CD4-positive, alpha-beta T cell treated with Interferon alpha-2 for 1 hour (primary cell): ENCODE data around the gene NEK1.
"Not testable (repeated sequence)": the region's sequence is repeated elsewhere in the genome, so short reads cannot be mapped to it uniquely, and the experiment has no call there.

ENCODE experiments used
- DNase-seq, 2 donors: peaks; one replicate each; pipeline ENCODE4 v3.0.0-alpha.2; 2020 to 2022

NEK1 gene

GRCh38 chr4:169626331-169627282, 14.2 kb upstream of the NEK1 start:
- peak in 1 of 2 donors; percentile 28 for DNase-seq

GRCh38 chr4:169625886-169626285, 13.5 kb upstream of the NEK1 start:
- DNase-seq: no peak

- DNase-seq: not testable (repeated sequence)
Observed at GRCh38 chr4:169624012-169624411, 11.6 kb upstream of the NEK1 start.

DNA sequence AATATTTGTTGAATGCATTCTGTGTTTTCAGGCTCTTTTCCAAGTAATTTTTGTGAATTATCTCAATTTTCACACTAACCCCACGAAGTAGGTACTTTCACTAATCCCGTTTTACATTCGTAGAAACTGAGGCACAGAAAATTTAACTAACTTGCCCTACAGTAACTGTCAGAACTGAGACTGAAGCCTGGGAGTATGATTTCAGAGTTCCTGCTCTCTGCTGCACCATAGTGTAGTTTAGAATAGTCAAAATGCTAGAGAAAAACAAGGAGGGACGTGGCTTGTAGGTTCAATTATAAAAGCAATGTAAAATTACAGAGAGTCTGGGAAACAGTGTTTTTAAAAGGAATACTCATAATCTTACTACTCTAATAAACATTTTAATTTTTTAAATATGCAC, 10.2 kb upstream of the NEK1 start:
- no peak for DNase-seq

DNA sequence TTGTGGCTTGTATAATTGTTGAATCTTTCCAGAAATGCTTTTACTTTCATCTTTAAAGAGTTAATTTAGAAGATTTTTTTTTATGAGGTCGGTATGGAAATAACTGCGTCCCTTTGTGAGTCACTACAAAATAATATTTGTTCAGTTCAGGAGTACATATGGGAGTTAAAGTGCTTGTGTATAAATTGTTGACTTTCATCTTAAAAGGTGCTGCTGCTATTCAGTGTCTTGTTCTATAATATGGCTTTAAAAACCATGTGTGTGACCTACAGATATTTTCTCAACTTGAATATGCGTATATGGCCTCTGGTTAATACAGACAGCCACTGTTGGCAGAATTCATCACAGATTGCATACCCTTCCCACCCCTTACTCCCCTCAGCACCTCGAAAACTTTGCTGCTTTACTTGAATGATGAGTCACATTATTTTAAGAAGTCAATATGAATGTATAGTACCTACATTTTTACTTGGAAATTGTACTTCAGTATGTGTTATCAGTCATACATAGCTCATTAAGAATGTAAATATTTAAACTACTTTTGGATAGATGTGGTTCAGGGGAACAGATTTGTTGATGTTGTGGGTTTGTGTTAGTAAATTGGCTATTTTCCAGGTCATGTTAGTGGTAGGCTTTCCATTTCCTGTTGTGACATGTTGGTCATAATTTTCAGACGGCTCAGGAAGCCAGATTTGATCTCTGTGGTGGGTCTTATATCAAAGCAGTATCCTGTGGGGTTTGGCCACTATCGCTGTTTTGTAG, 9.5 kb upstream of the NEK1 start:
- DNase-seq: peak; percentile 43 to 81

DNA sequence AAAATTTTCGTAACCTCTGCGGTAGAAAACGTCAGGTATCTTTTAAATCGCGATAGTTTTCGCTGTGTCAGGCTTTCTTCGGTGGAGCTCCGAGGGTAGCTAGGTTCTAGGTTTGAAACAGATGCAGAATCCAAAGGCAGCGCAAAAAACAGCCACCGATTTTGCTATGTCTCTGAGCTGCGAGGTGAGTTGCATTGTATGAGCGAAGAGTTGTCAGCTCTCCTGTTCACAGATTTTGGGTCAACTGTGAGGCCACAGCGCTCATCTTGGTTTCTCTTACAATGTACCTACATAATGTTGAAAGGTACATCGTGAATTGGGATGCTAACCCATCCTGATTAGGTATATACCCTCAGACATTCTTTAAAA, 8.5 kb upstream of the NEK1 start:
- DNase-seq: peak; percentile 11 to 49

DNA sequence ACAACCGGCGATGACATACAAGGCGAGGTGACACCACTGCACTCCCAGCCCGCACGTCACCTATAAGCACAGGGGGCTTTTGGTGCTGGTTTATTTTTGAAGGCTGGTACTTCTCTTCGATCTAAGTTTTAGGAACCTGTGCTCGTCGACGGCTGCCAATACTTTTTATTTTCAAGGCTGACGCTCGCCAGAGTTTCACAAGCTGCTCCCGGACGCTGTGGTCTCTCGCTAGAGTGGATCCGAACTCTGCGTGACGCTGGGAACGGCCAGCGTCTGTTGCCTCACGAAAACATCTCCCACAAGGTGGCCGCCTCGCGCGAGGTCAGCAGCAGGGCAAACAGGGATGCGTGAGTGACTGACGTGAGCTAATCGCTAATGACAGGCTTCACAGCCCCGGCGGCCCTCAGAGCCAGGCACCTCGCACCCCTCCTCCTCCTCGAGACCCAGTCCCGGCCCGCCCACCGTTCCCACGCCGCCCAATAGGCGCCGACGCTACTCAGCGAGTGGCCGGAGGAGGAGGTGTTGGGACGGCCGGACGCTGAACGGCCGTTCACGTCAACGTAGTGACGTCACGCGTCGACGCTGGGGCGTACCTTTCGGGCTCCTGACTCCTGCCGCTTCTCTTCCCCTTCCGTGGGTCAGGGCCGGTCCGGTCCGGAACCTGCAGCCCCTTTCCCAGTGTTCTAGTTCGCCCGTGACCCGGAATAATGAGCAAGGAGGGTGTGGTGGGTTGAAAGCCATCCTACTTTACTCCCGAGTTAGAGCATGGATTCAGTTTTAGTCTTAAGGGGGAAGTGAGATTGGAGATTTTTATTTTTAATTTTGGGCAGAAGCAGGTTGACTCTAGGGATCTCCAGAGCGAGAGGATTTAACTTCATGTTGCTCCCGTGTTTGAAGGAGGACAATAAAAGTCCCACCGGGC, 7.8 kb upstream of the NEK1 start, which contains the start of gene CLCN3:
CLCN3 (plus strand) TSS at position 621 of the 922 bp plus-strand sequence. CDS start 15,351 bp downstream, outside the sequence.
- DNase-seq: peak; percentile 92 to 95

GRCh38 chr4:169619518-169619957, 7.2 kb upstream of the NEK1 start:
- DNase-seq: peak; percentile 65 to 72

DNA sequence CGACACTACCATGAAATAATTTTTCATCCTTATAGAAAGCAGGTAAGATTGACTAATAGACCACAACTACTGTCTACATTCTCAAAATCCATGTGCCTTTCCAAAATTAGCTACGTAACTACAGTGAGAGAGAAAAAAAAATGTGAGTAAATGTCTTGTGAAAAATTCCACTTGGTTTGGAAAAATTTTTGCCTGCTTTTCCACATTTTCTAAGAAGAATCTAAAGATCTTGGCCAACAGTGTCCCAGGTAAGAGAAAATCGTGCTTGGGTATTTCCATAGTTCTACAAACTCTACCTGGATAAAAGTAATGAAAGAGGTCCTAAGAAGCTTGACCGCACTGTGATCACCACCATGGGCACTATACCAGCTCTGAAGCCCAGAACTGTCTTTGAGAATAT, 6.6 kb upstream of the NEK1 start:
- no peak for DNase-seq

DNA sequence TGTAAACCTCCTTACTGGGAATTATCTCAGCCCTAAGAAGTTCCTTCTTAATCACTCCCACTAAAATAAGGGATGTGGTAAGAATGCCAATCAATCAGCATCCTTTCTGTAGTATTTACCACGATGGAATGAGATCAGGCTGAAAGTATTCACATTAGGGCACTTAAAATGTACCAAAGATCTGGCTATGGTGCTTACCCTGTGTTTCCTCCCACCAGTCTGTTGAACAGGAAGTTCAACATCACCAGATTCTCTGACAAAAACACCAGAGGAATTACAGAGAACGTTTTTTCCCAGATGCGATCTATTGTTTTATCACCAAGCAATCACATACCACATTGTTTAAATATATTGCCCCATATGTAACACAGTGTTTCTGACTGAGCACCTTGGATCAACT, 5.9 kb upstream of the NEK1 start:
- peak in 1 of 2 donors; percentile 37 for DNase-seq

- no peak for DNase-seq
Observed at GRCh38 chr4:169617306-169617705, 4.9 kb upstream of the NEK1 start.

GRCh38 chr4:169616846-169617245, 4.5 kb upstream of the NEK1 start:
- no peak for DNase-seq

DNA sequence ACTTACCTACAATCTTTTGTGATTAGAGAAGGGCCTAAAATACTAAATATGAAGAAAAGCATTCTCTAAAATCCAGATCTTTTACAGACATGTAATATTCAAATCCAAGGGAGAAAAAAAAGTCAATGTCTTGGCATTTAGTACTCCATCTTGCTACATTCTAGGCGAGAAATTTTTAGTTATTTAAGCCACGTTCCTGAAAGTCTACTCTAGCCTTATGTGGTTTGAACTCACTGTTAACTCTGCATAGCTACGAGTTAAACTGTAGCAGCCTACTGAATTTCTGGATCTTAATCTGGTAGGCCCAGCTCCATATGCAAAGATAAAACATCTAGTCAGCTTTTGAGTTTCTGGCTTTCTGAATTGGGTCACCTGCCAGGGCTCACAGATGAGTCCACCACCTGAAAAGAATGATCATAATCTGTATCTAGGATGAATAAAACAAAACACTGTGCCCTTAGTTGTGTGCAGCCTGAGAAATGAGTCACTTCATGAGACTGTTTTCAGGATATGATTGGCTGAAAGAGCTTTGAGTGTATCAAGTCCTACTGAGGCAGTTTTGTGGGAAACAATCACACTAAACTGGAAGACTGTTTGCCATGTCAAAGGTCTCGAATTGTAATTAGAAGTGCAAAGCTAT, 3.2 kb upstream of the NEK1 start:
- DNase-seq: no peak

DNA sequence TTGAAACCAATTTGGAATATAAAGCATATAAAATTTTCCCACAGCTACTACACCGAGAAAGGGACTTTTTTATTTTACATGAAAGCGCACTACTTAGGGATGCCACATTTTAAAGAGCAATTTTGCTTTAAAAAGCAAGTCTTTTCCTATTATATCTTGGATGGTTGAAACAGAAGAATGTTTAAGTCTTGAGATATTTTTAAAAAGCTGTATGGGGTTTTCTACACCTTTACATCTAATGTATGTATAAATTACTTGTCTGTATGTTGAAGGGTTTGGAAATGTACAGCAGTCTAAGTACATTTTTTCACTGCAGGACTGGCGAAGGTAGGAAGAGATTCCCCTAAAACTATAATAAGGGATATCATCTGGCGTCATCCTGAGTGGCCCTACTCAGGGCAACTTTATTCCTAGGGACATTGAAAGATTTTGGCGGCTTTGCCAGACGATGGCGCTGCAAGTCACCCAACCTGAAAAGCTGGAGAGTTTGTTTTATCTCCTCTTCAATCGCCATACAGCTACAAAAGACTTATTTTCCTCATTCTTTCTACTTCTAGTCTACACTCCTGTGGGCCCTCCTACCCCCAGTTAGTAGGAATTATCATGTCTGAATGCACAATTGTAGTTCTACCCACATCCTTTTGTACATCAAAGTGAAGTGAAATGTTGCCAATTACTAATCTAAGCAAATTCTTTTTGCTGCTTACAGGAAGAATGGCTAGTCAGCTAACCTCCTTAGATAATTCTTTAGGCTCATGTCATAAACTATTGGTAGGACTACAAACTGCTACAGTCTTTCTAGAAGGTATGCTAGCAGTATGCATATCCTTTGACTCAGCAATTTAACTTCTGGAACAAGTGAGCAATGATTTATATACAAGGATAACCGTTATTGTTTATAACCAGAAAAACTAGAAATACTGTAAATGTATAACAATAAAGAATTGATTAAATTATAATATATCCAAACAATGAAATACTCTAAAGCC, 782 bp upstream of the NEK1 start:
- peak; percentile 67 to 81 for DNase-seq

DNA sequence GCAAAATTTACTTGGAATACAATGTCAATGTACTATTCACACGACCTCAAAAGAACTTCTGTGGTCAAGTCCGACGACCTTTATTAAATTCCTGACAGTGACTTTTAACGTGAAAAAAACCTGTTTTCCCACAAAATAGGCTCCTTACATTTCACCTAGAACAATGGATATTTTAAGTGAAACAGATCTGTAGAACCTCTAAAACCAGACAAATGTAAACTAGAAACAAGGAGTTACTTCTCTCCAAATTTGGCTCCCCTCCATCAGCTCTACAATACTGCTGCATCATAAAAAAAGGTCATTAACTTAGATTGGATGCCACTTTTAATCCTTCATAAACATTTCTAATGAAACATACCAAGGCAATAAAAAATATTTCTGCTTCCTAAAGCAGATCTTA, 1.2 kb downstream of the NEK1 start:
- no peak for DNase-seq

GRCh38 chr4:169604903-169605331, 7.5 kb downstream of the NEK1 start:
- no peak for DNase-seq

DNA sequence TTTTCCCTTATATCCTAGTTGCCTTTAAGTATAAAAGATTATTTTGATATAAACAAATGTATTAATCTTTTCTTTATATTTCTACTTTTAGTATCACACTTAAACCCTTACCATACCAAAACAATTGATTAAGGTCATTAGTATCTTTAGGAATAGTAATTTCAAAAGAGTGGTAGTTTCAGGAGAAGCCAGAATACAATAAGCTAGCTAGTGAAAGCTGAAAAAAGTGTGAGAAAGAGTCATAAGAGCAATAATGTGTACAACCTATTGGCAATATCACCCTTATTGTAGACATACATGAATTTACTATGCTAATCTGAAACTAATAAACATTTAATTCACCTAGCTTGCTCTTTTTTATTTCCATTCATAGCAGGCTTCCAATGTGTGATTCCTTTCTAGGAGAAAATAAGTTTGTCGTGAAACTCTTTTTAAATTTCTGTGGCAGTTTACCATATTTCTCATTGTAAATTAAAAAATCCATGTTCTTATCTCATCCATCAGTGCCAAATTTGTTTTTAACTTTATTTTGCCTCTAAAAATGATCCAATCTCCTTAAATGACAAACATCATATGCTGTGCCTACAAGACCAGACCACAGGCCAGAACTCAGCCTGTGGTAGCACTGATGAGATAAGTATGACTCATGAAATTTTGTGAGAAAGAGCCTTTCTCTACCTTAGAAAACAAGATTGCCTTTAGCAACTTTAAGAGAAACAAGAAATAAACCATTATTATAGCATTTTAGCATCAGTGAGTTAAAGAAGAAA, 8.1 kb downstream of the NEK1 start:
- DNase-seq: no peak

DNA sequence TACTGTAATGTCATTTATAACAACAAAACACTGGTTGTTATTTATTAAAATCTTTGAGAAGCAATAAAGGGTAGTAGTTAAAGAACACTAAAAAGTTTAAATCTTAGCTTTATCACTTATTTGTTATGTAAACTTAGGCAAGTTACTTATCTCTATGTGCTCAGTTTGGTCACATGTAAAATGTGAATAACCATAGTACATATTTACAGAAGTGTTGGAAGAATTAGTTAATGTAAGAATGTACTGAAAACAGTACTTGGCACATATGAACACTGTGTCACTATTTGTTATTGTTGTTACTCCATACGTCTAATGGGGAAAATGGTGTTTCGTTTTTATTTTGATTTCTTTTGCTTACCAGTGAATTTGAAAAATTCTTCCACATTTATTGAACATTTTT, 9.1 kb downstream of the NEK1 start:
- no peak for DNase-seq

DNA sequence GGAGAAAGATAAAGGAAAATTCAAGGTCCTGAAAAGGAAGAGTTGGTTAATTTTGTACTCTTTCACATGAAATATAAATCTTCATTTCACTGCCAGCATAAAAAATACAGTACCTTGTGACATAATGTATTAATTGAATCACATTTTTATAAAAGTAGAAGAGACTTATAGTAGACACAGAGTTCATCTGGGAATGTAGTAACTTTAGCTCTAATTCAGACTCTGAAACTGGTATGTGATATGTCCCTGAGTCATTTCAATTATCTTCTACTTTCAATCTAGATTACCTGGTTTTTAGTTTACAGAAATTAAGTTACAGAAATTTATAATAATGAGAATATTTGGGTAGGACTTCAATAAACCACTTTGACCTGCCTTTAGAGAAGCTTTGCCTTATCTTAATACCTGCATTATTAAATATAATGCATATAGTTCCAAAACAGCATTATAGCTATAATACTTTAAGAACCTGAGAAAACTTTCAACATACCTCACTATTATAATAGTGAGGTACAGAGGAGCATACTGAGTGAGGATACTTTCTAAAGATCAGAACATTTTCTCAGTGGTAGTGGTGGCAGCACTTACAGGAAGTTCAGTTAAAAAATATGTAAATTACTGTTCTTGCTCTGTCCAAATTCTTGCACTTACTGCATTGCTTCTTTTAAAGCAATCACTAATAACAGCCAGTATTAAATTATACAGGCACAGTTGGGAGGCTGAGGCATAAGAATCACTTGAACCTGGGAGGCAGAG, 11.2 kb downstream of the NEK1 start:
- no peak for DNase-seq
